ENCODE measurements around the gene GRXCR2.

Gene GRXCR2

GRCh38 chr5:145834917-145835847, 37.6 kb downstream of the GRXCR2 start, which contains the start of gene PRELID2:
Gene PRELID2 (minus strand): TSS chr5:145835342. CDS start chr5:145835251, 91 bp downstream.
- peak; percentile 86 to 91 for DNase-seq

GRCh38 chr5:145834554-145834916, 38.3 kb downstream of the GRXCR2 start:
- no peak for DNase-seq

GRCh38 chr5:145833631-145834200, 39.1 kb downstream of the GRXCR2 start:
- no peak for DNase-seq

DNA sequence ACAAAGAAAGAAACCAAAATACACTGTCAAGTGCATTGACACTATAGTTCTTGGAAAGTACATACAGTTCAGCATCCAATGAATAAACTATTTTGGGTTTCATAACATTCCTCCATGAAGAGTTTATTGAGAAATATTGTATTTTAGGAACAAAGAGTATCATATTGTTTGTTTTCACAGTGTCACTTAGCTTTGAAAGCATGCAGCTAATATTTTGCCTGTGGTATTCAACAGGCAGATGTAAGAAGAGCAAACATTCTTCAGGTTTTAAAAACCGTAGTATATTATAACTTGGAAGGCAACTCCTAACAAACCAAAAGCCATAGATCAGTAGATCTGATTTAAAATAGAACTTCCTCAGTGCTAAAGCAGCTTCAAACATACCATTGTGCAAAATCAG, 42.2 kb downstream of the GRXCR2 start:
- no peak for DNase-seq

DNA sequence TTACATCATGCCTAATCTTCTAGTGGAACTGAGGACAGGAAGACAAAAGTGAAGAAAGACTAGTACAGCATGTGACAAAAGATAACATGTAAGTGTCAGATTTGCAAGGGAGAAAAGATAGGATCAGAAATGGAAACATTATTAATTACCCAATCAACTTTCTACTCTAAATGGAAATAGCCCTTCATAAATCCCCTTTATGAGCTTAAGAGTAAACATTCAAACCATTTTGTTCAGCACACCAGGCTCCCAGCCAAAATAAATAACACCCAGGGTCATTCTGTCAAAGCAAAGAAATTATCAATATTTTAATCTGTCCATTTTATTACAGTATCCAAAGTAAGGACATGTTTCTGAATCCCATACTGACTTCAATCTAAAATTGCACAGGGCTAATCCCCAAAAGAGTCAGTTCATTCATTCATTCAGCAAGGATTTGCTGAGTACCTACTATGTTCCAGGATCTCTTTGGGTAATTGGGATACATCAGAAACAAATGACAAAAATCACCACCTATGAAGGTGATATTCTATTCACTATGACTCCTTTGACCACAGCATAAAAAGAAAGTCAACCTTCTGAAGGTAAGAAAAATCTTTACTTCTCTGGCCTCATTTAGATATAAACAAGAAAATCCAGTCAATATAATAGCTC, 43.0 kb downstream of the GRXCR2 start:
- DNase-seq: no peak

- no peak for DNase-seq
Observed at GRCh38 chr5:145826895-145827674, 45.7 kb downstream of the GRXCR2 start.

GRCh38 chr5:145825751-145826180, 47.0 kb downstream of the GRXCR2 start:
- DNase-seq: peak; percentile 36 to 52

GRCh38 chr5:145824040-145824439, 48.8 kb downstream of the GRXCR2 start:
- DNase-seq: no peak

GRCh38 chr5:145818604-145819003, 54.2 kb downstream of the GRXCR2 start:
- DNase-seq: peak in 1 of 2 donors; percentile 14

GRCh38 chr5:145812877-145813276, 59.9 kb downstream of the GRXCR2 start:
- no peak for DNase-seq

DNA sequence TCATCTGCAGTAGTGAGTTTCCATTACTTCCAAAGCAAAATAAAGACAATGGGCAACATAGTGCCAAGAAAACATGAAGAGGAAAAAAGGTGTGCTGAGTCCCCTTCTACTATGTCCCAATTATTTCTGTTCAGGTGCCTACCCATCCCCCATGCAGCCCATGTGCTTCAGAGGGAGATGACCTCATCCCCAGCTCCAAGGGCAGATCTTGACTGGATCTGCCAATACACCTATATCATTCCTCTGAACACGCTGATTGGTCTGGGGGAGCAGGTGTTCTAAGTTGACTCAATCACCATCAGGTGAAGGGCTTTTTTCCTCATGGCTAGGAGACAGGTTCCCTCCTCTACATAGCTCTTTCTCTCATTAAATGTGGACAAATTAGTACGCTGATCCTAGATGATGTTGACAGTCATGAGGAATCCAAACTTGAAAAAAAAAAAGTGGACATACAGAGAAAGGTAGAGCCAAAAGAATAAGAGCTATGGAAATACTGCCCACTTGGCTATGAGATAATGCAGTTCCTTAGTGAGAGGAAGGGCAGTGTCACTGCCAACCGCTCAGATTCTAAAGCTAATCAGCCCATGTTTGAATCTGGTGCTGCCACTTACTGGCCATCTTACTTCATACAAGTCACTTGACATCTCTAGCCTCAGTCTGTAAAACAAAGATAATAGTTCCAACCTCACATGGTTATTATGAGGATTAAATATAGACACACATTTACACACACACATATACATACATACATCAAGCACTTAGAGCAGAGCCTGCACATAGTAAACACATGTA, 60.8 kb downstream of the GRXCR2 start:
- peak in 1 of 2 donors; percentile 34 for DNase-seq
